NCI-H2227 (cell line): ENCODE data around the gene SSR1.

Source experiments
- DNase-seq: peaks from one replicate; lab custom pipeline; 2025; ENCODE audit not compliant: unreplicated experiment; lab: John Stamatoyannopoulos, UW

SSR1 gene

DNA sequence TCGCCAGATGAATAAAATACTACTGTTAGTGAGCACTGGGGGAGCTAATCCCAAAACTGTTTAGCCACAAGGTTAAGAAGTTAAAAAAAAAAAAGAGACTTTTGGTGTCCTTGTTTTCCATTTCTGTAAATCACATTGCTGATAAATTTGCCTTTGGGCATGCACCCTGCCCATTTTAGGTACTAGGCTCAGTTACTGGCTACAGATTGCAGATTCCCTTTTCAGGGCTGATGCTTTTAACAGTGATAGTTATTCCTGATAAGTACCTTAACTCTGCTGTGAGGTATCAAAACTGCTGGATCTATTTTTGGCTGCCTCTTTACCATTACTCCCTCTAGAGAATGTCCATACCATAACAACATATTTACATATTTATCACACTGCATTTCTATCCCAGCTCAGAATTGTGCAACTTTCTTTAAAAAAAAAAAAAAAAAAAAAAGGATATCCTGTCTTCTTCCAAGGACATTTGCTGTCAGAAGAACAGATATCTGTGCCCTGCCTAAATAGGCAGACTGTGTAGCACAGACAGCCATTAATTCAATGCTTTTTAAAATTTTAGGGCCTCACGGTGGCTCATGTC, 94.5 kb downstream of the SSR1 start:
- no peak for DNase-seq
